GM19239 (cell line): ENCODE results near the gene PDXDC1.
A peak's percentile ranks its signal among the peaks of the same experiment; 100 is the strongest.
"Not testable (repeated sequence)": the region's sequence is repeated elsewhere in the genome, so short reads cannot be mapped to it uniquely, and the experiment has no call there.

Experiments
- DNase-seq: peaks from one replicate; pipeline ENCODE4 v3.0.0; 2011; ENCODE audit warnings: low spot score; ENCODE audit not compliant: insufficient read length
- FAIRE-seq: peaks from 2 replicates; lab custom pipeline; 2011; peaks lifted over from hg19 to GRCh38; lab: Jason Lieb, UNC

The PDXDC1 gene

GRCh38 chr16:14974656-14975417 is at the start of gene PDXDC1:
Gene PDXDC1 (plus strand): TSS chr16:14975026. CDS start chr16:14975200, 174 bp downstream.
- peak; percentile 85 for DNase-seq
- peak; percentile 37 for FAIRE-seq

DNA sequence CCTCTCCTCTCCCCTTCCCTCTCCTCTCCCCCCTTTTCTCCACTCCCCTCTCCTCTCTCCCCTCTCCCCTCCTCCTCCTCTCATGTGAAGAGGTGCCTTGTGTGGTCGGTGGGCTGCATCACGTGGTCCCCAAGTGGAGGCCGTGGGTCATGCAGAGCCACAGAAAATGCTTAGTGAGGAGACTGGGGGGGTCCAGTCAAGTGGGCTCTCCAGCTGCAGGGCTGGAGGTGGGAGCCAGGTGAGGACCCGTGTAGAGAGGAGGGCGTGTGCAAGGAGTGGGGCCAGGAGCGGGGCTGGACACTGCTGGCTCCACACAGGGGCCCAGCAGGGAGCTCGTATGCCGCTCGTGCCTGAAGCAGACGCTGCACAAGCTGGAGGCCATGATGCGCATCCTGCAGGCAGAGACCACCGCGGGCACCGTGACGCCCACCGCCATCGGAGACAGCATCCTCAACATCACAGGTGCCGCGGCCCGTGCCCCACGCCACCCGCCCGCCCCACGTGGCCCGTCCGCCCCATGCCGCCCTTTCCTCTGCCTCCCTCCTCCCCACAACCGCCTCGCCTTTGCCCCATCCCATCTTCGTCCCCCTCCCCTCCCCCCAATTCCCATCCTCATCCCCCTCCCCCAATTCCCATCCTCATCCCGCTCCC is 46.6 kb upstream of the PDXDC1 start:
- not testable (repeated sequence) for FAIRE-seq

GRCh38 chr16:14929176-14929575 is 45.6 kb upstream of the PDXDC1 start:
- FAIRE-seq, DNase-seq: not testable (repeated sequence)

More for the DNA sequence above, 46.6 kb upstream of the PDXDC1 start:
- DNase-seq, result peak; percentile 18

- not testable (repeated sequence) for FAIRE-seq
These were observed 44.6 kb upstream of the PDXDC1 start for GRCh38 chr16:14930246-14930645.

DNA sequence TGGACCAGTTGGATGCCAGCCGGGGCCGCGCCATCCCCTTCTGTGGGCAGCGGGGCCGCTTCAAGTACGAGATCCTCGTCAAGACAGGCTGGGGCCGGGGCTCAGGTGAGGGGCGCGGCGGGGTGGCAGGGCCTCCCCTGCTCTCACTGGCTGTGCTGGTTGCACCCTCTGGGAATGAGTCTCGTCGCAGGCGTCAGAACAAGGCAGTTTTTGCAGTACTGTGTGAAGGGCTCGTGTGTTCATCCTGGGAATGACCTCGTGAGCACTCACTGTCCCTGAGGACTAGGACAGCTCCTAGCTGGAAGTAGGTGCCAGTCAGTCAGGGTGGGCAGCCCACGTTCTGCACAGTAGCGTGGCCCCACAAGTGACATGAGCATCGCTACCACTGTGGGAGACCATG is 43.9 kb upstream of the PDXDC1 start:
- not testable (repeated sequence) for DNase-seq, FAIRE-seq

More at GRCh38 chr16:14930246-14930645, 44.6 kb upstream of the PDXDC1 start:
- DNase-seq, result not testable (repeated sequence)

- not testable (repeated sequence) for FAIRE-seq, DNase-seq
These were observed 42.0 kb upstream of the PDXDC1 start for GRCh38 chr16:14932581-14933375.

- not testable (repeated sequence) for FAIRE-seq, DNase-seq
These were observed 37.7 kb upstream of the PDXDC1 start, which contains the start of gene NPIPA1 for GRCh38 chr16:14937143-14937542. Gene NPIPA1 (plus strand): TSS chr16:14937443. CDS start chr16:14937443, 0 bp downstream.

GRCh38 chr16:14937994-14938393 is 36.8 kb upstream of the PDXDC1 start:
- not testable (repeated sequence) for DNase-seq, FAIRE-seq

DNA sequence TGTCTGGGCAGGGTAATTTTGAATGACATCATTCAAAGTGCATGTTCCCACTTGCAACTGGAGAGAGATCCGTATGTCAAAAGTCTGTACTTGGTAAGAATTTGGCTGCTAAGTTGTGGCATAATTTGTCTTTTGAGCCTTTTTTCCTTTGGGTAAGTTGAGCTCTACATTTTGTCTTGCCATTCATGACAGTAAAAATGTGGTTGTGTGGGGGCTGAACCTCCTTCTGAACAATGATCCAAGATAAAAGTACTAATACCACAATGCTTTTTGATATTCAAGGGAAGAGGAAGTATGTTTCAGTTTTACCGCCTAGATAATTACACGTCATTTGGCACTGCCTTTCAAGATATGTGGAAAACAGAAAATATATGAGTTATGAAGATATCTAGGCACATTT is 32.1 kb upstream of the PDXDC1 start:
- DNase-seq, FAIRE-seq: not testable (repeated sequence)

- no peak for FAIRE-seq
- DNase-seq, result no peak
These were observed 19.1 kb upstream of the PDXDC1 start for GRCh38 chr16:14955546-14956231.

DNA sequence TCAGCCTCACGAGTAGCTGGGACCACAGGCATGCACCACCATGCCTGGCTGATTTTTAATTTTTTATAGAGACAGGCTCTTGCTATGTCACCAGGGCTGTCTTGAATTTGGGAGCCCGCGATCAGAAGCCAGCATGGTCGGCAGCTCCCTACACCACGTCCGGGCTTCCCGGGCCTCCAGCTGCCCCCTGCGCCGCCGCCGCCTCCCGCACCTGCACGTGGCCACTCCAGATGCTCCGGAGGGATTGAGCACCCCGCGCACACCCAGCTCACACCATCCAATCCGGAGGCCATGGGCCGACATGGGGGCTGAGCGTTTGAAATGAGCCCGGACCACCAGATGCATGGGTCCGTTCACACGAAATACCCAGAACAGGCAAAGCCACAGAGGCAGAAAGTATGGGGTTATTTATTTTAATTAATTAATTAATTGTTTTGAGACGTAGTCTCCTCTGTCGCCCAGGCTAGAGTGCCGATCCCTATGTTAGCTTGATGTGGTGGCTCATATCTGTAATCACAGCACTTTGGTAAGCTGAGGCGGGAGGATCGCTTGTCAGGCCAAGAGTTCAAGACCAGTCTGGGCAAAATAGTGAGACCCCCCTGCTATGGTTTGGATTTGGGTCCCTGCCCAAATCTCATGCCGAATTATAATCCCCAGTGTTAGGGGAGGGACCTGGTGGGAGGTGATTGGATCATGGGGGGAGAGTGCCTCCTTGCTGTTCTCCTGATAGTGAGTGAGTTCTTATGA is 17.1 kb upstream of the PDXDC1 start:
- DNase-seq (no peak), FAIRE-seq (no peak)

GRCh38 chr16:14958323-14958600 is 16.6 kb upstream of the PDXDC1 start:
- no peak for DNase-seq
- FAIRE-seq, result no peak

DNA sequence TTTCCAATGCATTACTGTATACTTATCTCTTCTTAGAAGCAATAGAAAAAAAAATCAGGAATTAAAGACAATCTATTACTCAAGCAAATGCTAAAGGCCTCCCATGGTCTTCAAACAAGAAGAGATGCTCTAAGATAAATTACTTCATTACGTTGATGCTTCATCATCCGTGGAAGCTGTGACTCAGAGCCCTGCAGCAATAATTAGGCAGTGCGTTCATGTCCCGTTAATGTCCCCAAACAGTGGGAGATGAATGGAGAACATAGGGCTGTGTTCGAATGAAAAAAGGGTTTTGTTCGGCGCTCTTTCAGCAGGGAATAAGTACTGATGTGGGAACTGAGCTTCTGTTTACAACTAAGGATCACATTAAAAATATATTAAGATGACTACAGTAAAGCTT is 15.9 kb upstream of the PDXDC1 start:
- no peak for FAIRE-seq
- DNase-seq, result no peak

DNA sequence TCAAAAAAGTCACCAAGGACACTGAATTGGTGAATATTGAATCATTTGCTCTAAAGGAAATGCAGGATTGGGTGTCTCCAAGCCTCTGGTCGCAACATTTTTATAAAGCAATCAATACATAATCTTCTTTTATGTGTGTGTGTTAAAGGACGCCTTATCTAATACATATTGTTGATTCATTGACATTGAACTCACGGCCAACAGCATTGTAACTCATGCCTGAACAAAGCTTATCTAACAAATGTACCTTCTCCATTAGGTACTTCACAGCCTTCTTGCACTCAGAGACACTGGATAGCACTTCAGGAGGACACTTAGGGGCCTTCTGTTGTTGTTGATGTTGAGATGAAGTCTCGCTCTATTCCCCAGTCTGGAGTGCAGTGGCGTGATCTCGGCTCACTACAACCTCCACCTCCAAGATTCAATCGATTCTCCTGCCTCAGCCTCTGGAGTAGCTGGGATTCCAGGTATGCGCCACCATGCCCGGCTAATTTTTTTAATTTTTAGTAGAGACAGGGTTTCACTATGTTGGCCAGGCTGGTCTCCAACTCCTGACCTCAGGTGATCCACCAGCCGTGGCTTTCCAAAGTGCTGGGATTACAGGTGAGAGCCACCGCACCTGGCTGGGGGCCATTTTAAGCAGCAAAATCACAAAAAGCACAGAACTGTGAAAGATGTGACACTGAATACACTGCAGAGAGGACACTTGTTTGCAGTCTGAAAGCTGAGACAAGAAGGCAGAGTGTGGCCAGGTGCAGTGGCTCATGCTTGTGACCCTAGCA is 13.2 kb upstream of the PDXDC1 start:
- FAIRE-seq (no peak), DNase-seq (no peak)

GRCh38 chr16:14963281-14964173 is 11.3 kb upstream of the PDXDC1 start:
- no peak for DNase-seq
- no peak for FAIRE-seq

GRCh38 chr16:14965328-14965727 is 9.5 kb upstream of the PDXDC1 start:
- no peak for DNase-seq
- FAIRE-seq, result no peak

GRCh38 chr16:14969795-14970194 is 5.0 kb upstream of the PDXDC1 start:
- DNase-seq, FAIRE-seq: not testable (repeated sequence)
